H1 (cell line): Measurements from ENCODE around the gene AZGP1. TPM values are rescaled to one million over a fixed set of nuclear protein-coding genes. Genes with fewer than 3 reads are reported as not detected.
"Not testable (repeated sequence)": the region's sequence is repeated elsewhere in the genome, so short reads cannot be mapped to it uniquely, and the experiment has no call there.

Source experiments
- CTCF ChIA-PET: fragments of 300-600 bp; sonication (Branson Sonifier 250); formaldehyde crosslinking; loops from one replicate; lab custom pipeline; 2021; ENCODE audit not compliant: partially characterized antibody; lab: Charles Lee
- POLR2A ChIA-PET: fragments of 300-600 bp; sonication (Branson Sonifier 250); formaldehyde crosslinking; loops from one replicate; lab custom pipeline; 2021; ENCODE audit warnings: inconsistent platforms; ENCODE audit not compliant: partially characterized antibody; lab: Charles Lee
- DNase-seq, 2 experiments: peaks; one replicate each; pipeline versions ENCODE4 v3.0.0 to v3.0.0-alpha.2; 2010 to 2022; ENCODE audit warnings: low spot score in 2 of 2, low read depth in 1 of 2, mixed read lengths in 1 of 2
- FAIRE-seq: peaks from 2 replicates; lab custom pipeline; 2011; peaks lifted over from hg19 to GRCh38; lab: Jason Lieb, UNC
- H2AFZ ChIP-seq: 2 replicates; pipeline ENCODE4 v1.8.1; 2012; ENCODE audit warnings: low read length, inconsistent platforms
- H2AK5ac ChIP-seq: 2 replicates; pipeline ENCODE4 v1.6.1; 2013; ENCODE audit warnings: low read depth, low read length
- H2BK120ac ChIP-seq: replicated peaks from 2 replicates; pipeline ENCODE3; 2013; ENCODE audit warnings: low read depth, low read length, inconsistent platforms
- H2BK12ac ChIP-seq: 2 replicates; pipeline ENCODE4 v1.6.1; 2013; ENCODE audit warnings: low read depth, low read length
- H2BK15ac ChIP-seq: 2 replicates; pipeline ENCODE4 v1.6.1; 2013; ENCODE audit warnings: low read length
- H2BK20ac ChIP-seq: 2 replicates; pipeline ENCODE4 v1.6.1; 2013; ENCODE audit warnings: low read length
- H2BK5ac ChIP-seq: 2 replicates; pipeline ENCODE4 v1.6.1; 2013; ENCODE audit warnings: low read depth, low read length
- H3K14ac ChIP-seq: 2 replicates; pipeline ENCODE4 v1.6.1; 2013; ENCODE audit warnings: inconsistent platforms; ENCODE audit not compliant: insufficient read length
- H3K18ac ChIP-seq: 2 replicates; pipeline ENCODE4 v1.6.1; 2013; ENCODE audit warnings: low read length; ENCODE audit errors: extremely low read depth
- H3K23ac ChIP-seq: 2 replicates; pipeline ENCODE4 v1.6.1; 2013; ENCODE audit warnings: inconsistent platforms; ENCODE audit not compliant: insufficient read length
- H3K23me2 ChIP-seq: 2 replicates; pipeline ENCODE4 v1.6.1; 2013; ENCODE audit warnings: low read depth, low read length
- H3K27ac ChIP-seq: 2 replicates; pipeline ENCODE4 v1.6.1; 2011; ENCODE audit warnings: low read depth, low read length, inconsistent platforms
- H3K27me3 ChIP-seq, 4 experiments: replicated peaks in 1 of 4; 1 replicate in 1 of 4; 2 replicates in 3 of 4; pipeline versions ENCODE4 v1.6.1 to v1.8.1; 2011 to 2013; ENCODE audit warnings: low read length in 3 of 4, mild to moderate bottlenecking in 3 of 4, inconsistent platforms in 2 of 4, mixed read lengths in 2 of 4, moderate library complexity in 1 of 4; ENCODE audit not compliant: control insufficient read depth in 3 of 4, insufficient read depth in 3 of 4; ENCODE audit errors: extremely low read depth in 1 of 4
- H3K36me3 ChIP-seq, 4 experiments: 2 replicates each; pipeline versions ENCODE4 v1.6.1 to v1.8.1; 2011 to 2013; ENCODE audit warnings: mild to moderate bottlenecking in 4 of 4, low read length in 3 of 4, moderate library complexity in 2 of 4, control low read depth in 1 of 4, inconsistent platforms in 1 of 4; ENCODE audit not compliant: insufficient read depth in 4 of 4, control insufficient read depth in 2 of 4
- H3K4ac ChIP-seq: replicated peaks from 2 replicates; pipeline ENCODE3; 2013; ENCODE audit warnings: low read length, low read depth, mixed read lengths, inconsistent platforms; ENCODE audit not compliant: insufficient read length
- H3K4me1 ChIP-seq, 4 experiments: replicated peaks in 1 of 4; 1 replicate in 1 of 4; 2 replicates in 3 of 4; pipeline versions ENCODE4 v1.6.1 to v1.8.1; 2011 to 2013; ENCODE audit warnings: low read length in 3 of 4, inconsistent platforms in 2 of 4, mixed read lengths in 1 of 4; ENCODE audit not compliant: insufficient read depth in 4 of 4, control insufficient read depth in 3 of 4
- H3K4me2 ChIP-seq, 2 experiments: 2 replicates each; pipeline versions ENCODE4 v1.6.1 to v1.8.1; 2011 to 2013; ENCODE audit warnings: low read depth in 2 of 2, low read length in 2 of 2, control low read depth in 1 of 2, inconsistent platforms in 1 of 2, mild to moderate bottlenecking in 1 of 2; ENCODE audit not compliant: insufficient read depth in 1 of 2
- H3K4me3 ChIP-seq, 4 experiments: fragments of 200-600, 300-600 bp in 1 of 4; sonication (generic), shearing (Covaris generic), sonication (Bioruptor Twin) in 1 of 4; 2 replicates each; pipeline versions ENCODE4 v1.5.1 to v1.8.1; 2011 to 2016; ENCODE audit warnings: low read length in 4 of 4, low read depth in 3 of 4, control low read depth in 2 of 4, inconsistent platforms in 2 of 4, mild to moderate bottlenecking in 2 of 4, mixed read lengths in 1 of 4, moderate library complexity in 1 of 4; ENCODE audit not compliant: insufficient read depth in 2 of 4; ENCODE audit errors: extremely low read depth in 1 of 4
- H3K56ac ChIP-seq: replicated peaks from 2 replicates; pipeline ENCODE3; 2013; ENCODE audit warnings: low read depth, mild to moderate bottlenecking, mixed read lengths, low read length, inconsistent platforms; ENCODE audit not compliant: insufficient read length
- H3K79me1 ChIP-seq: 2 replicates; pipeline ENCODE4 v1.6.1; 2013; ENCODE audit warnings: low read depth, low read length, control low read depth
- H3K79me2 ChIP-seq, 2 experiments: 2 replicates each; pipeline versions ENCODE4 v1.6.1 to v1.8.1; 2012 to 2013; ENCODE audit warnings: low read length in 2 of 2, mild to moderate bottlenecking in 2 of 2, inconsistent platforms in 1 of 2; ENCODE audit not compliant: insufficient read depth in 2 of 2, control insufficient read depth in 1 of 2
- H3K9ac ChIP-seq, 4 experiments: replicated peaks in 1 of 4; 1 replicate in 1 of 4; 2 replicates in 3 of 4; pipeline versions ENCODE4 v1.6.1 to v1.8.1; 2011 to 2013; ENCODE audit warnings: low read depth in 3 of 4, low read length in 3 of 4, control low read depth in 2 of 4, mild to moderate bottlenecking in 2 of 4, moderate library complexity in 2 of 4, inconsistent platforms in 1 of 4; ENCODE audit errors: extremely low read depth in 1 of 4
- H3K9me3 ChIP-seq, 2 experiments: 2 replicates each; pipeline versions ENCODE4 v1.6.1 to v1.8.1; 2012 to 2013; ENCODE audit warnings: mild to moderate bottlenecking in 2 of 2, moderate library complexity in 2 of 2, control low read depth in 1 of 2, inconsistent platforms in 1 of 2, low read depth in 1 of 2, low read length in 1 of 2, mixed read lengths in 1 of 2; ENCODE audit not compliant: insufficient read depth in 2 of 2
- H4K20me1 ChIP-seq, 2 experiments: replicated peaks in 1 of 2; 2 replicates each; pipeline versions ENCODE3 to v1.8.1; 2011 to 2013; ENCODE audit warnings: inconsistent platforms in 2 of 2, low read length in 2 of 2, mild to moderate bottlenecking in 1 of 2; ENCODE audit not compliant: insufficient read depth in 2 of 2, control insufficient read depth in 1 of 2
- H4K5ac ChIP-seq: 2 replicates; pipeline ENCODE4 v1.6.1; 2013; ENCODE audit warnings: low read length, low read depth, mixed read lengths, inconsistent platforms; ENCODE audit not compliant: insufficient read length
- H4K8ac ChIP-seq: 2 replicates; pipeline ENCODE4 v1.8.0; 2013; ENCODE audit warnings: mild to moderate bottlenecking, moderate library complexity, low read length, inconsistent platforms; ENCODE audit not compliant: insufficient read depth; ENCODE audit errors: extremely low read depth
- H4K91ac ChIP-seq: replicated peaks from 2 replicates; pipeline ENCODE3; 2013; ENCODE audit warnings: low read length, mixed read lengths, inconsistent platforms; ENCODE audit not compliant: insufficient read length
- WGBS, 2 experiments: shearing (Covaris generic) in 1 of 2; methylation state at CpG; one replicate each; pipeline versions ENCODE4 v1.1.6 to v1.1.7; 2013 to 2015; ENCODE audit warnings: low lambda C conversion rate in 2 of 2, mixed read lengths in 2 of 2, inconsistent platforms in 1 of 2, low coverage in 1 of 2, missing lambda C conversion rate in 1 of 2; ENCODE audit not compliant: insufficient replicate concordance in 2 of 2, insufficient coverage in 1 of 2, insufficient read length in 1 of 2; ENCODE audit errors: extremely low coverage in 1 of 2, missing lambda C conversion rate in 1 of 2; 5-methylcytosine and 5-hydroxymethylcytosine counted together
- polyA plus RNA-seq, 7 experiments: library from polyadenylated mRNA; depleted of rRNA in 3 of 7; stranded (reverse) in 5 of 7; unstranded in 2 of 7; fragments of >200 nt in 5 of 7; fragments of 200-250 nt in 2 of 7; gene quantifications; 1 replicate in 5 of 7; 2 replicates in 1 of 7; 4 replicates in 1 of 7; pipeline versions ENCODE4 v1.2.1 to v1.2.3, GENCODE V29; 2011 to 2013; ENCODE audit warnings: missing spikeins in 2 of 7, mixed read lengths in 2 of 7
- total RNA-seq: library from RNA; stranded (reverse); fragmentation: NEBNext Ultra II Directional; extraction: Animal tissue kit (Norgen Biotek cat#: 25700); gene quantifications from 2 replicates; pipeline ENCODE4 v1.2.1, GENCODE V29; 2021

The AZGP1 gene
- total and polyA plus RNA-seq, 2 of the 8 experiments (the other 6 are each of a cell fraction or from before 2014, with no cell fraction given), result 0.52 to 0.68 TPM

DNA sequence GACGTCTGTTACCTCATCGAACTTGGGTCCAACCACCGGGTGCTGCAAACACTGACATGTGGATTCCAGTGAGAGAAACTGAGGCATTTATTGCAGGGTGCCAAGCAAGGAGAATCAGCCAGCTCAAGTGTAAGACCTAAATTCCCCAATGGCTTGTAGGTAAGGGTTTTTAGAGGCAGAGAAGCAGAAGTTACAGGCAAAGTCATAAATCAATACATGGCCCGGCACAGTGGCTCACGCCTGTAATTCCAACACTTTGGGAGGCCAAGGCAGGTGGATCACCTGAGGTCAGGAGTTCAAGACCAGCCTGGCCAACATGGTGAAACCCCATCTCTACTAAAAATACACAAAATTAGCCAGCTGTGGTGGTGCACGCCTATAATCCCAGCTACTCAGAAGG lies 15.7 kb upstream of the AZGP1 start:
- H2BK15ac ChIP-seq, H2BK20ac ChIP-seq, H3K36me3 ChIP-seq, H3K79me1 ChIP-seq, H4K91ac ChIP-seq, H2BK120ac ChIP-seq, H2AFZ ChIP-seq, DNase-seq, H3K9me3 ChIP-seq, H3K27ac ChIP-seq, H2BK5ac ChIP-seq, H3K23me2 ChIP-seq, H3K4ac ChIP-seq, H2AK5ac ChIP-seq, H3K4me3 ChIP-seq, H3K56ac ChIP-seq, H3K4me1 ChIP-seq, H3K23ac ChIP-seq, H3K18ac ChIP-seq, H3K9ac ChIP-seq, H4K5ac ChIP-seq, FAIRE-seq, H3K14ac ChIP-seq, H2BK12ac ChIP-seq, H3K79me2 ChIP-seq, H4K8ac ChIP-seq, H3K27me3 ChIP-seq, H4K20me1 ChIP-seq, H3K4me2 ChIP-seq: not testable (repeated sequence)
- 87% methylated on average over 6 of the region's 6 CpGs; no CpG with 5 or more reads in 1 of the 2 experiments for WGBS, 2 experiments
- ChIA-PET CTCF (interaction anchor here (0.6 to 12.1 kb wide), 32 partner anchors 11 to 515 kb away, joined by 3 to 241 read pairs (median 4); partner anchors contain the start of genes AZGP1, GJC3, TRIM4 and ZKSCAN1), POLR2A (interaction anchor here (1.1 to 1.7 kb wide), 4 partner anchors 13 to 88 kb away, joined by 3 to 4 read pairs (median 3); no protein-coding TSS in a partner anchor)
